ENCODE data around the gene CIB4.
A peak's percentile ranks its signal among the peaks of the same experiment; 100 is the strongest.
"Not testable (repeated sequence)": the region's sequence is repeated elsewhere in the genome, so short reads cannot be mapped to it uniquely, and the experiment has no call there.

CIB4 gene

GRCh38 chr2:26573241-26573925, 67.8 kb downstream of the CIB4 start:
- Mint-ChIP-seq H3K36me3 (ENCODE audit: insufficient read depth) (no peaks in the 10 kb centered on the region), H3K9me3 (no peaks in the 10 kb centered on the region), H3K4me3 (no peak overlapping the region), H3K4me1 (ENCODE audit: low read depth in 2 of 2) (peaks cover 0 to 2% of the 10 kb centered on the region in 2 donors), H3K27ac (no peak overlapping the region), H3K27me3 (peaks cover 51 to 93% of the 10 kb centered on the region in 2 donors)
- no peak for DNase-seq
- ATAC-seq (replicated peaks) = no peak

- H3K4me3 Mint-ChIP-seq = no peak overlapping the region
- H3K27me3 Mint-ChIP-seq = peaks cover 57 to 94% of the 10 kb centered on the region in 2 donors
- no peak for DNase-seq
- no peaks in the 10 kb centered on the region for H3K36me3 Mint-ChIP-seq (ENCODE audit: insufficient read depth)
- no peak overlapping the region for H3K27ac Mint-ChIP-seq
- no peaks in the 10 kb centered on the region for H3K9me3 Mint-ChIP-seq
- no peak for ATAC-seq (replicated peaks)
- H3K4me1 Mint-ChIP-seq (ENCODE audit: low read depth in 2 of 2) = peaks cover 0 to 2% of the 10 kb centered on the region in 2 donors
These were observed 68.6 kb downstream of the CIB4 start for GRCh38 chr2:26572591-26572990.

GRCh38 chr2:26571316-26571715, 69.8 kb downstream of the CIB4 start:
- ATAC-seq (replicated peaks) (no peak), DNase-seq (no peak)
- Mint-ChIP-seq H3K36me3 (ENCODE audit: insufficient read depth) (no peaks in the 10 kb centered on the region), H3K27ac (no peak overlapping the region), H3K9me3 (no peaks in the 10 kb centered on the region), H3K4me1 (ENCODE audit: low read depth in 2 of 2) (no peaks in the 10 kb centered on the region), H3K27me3 (peaks cover 55 to 88% of the 10 kb centered on the region in 2 donors), H3K4me3 (no peak overlapping the region)

- no peak for ATAC-seq (replicated peaks)
- DNase-seq = no peak
- Mint-ChIP-seq H3K27ac (no peak overlapping the region), H3K4me3 (no peak overlapping the region), H3K4me1 (ENCODE audit: low read depth in 2 of 2) (no peaks in the 10 kb centered on the region), H3K36me3 (ENCODE audit: insufficient read depth) (no peaks in the 10 kb centered on the region), H3K27me3 (peaks cover 67 to 88% of the 10 kb centered on the region in 2 donors), H3K9me3 (no peaks in the 10 kb centered on the region)
These were observed 71.1 kb downstream of the CIB4 start for GRCh38 chr2:26570083-26570430.

- no peak for DNase-seq
- Mint-ChIP-seq H3K4me3 (no peak overlapping the region), H3K36me3 (ENCODE audit: insufficient read depth) (no peaks in the 10 kb centered on the region), H3K4me1 (ENCODE audit: low read depth in 2 of 2) (no peaks in the 10 kb centered on the region), H3K9me3 (no peaks in the 10 kb centered on the region), H3K27me3 (peaks cover 71 to 89% of the 10 kb centered on the region in 2 donors), H3K27ac (no peak overlapping the region)
- ATAC-seq (replicated peaks) = no peak
These were observed 71.7 kb downstream of the CIB4 start for GRCh38 chr2:26569216-26570082.

- Mint-ChIP-seq H3K4me1 (ENCODE audit: low read depth in 2 of 2) (no peaks in the 10 kb centered on the region), H3K4me3 (no peak overlapping the region), H3K36me3 (ENCODE audit: insufficient read depth) (no peaks in the 10 kb centered on the region), H3K27ac (peak overlapping the region in 1 of 2 donors; percentile 33), H3K27me3 (peaks cover 71 to 89% of the 10 kb centered on the region in 2 donors), H3K9me3 (no peaks in the 10 kb centered on the region)
- DNase-seq (no peak), ATAC-seq (replicated peaks) (no peak)
These were observed 72.9 kb downstream of the CIB4 start for GRCh38 chr2:26568076-26568890.

GRCh38 chr2:26567534-26567933, 73.6 kb downstream of the CIB4 start:
- Mint-ChIP-seq H3K27me3 (peaks cover 70 to 89% of the 10 kb centered on the region in 2 donors), H3K4me3 (no peak overlapping the region), H3K36me3 (ENCODE audit: insufficient read depth) (no peaks in the 10 kb centered on the region), H3K27ac (peak overlapping the region in 1 of 2 donors; percentile 33), H3K4me1 (ENCODE audit: low read depth in 2 of 2) (peaks cover 0 to 4% of the 10 kb centered on the region in 2 donors), H3K9me3 (no peaks in the 10 kb centered on the region)
- no peak for ATAC-seq (replicated peaks)
- DNase-seq = no peak

- peaks cover 68 to 92% of the 10 kb centered on the region in 2 donors for H3K27me3 Mint-ChIP-seq
- H3K4me3 Mint-ChIP-seq; H3K27ac Mint-ChIP-seq; DNase-seq; H3K4me1 Mint-ChIP-seq (ENCODE audit: low read depth in 2 of 2); ATAC-seq (replicated peaks); H3K9me3 Mint-ChIP-seq; H3K36me3 Mint-ChIP-seq (ENCODE audit: insufficient read depth): not testable (repeated sequence)
These were observed 74.4 kb downstream of the CIB4 start for GRCh38 chr2:26566731-26567130.

GRCh38 chr2:26566081-26566375, 75.1 kb downstream of the CIB4 start:
- no peak for ATAC-seq (replicated peaks)
- H3K27ac Mint-ChIP-seq = no peak overlapping the region
- peaks cover 69 to 94% of the 10 kb centered on the region in 2 donors for H3K27me3 Mint-ChIP-seq

GRCh38 chr2:26564121-26564644, 77.0 kb downstream of the CIB4 start:
- Mint-ChIP-seq H3K27me3 (peaks cover 73 to 94% of the 10 kb centered on the region in 2 donors), H3K36me3 (ENCODE audit: insufficient read depth) (no peaks in the 10 kb centered on the region), H3K27ac (no peak overlapping the region), H3K4me1 (ENCODE audit: low read depth in 2 of 2) (peaks cover 0 to 9% of the 10 kb centered on the region in 2 donors), H3K9me3 (no peaks in the 10 kb centered on the region), H3K4me3 (no peak overlapping the region)
- DNase-seq = no peak
- no peak for ATAC-seq (replicated peaks)

More at GRCh38 chr2:26566081-26566375, 75.1 kb downstream of the CIB4 start:
- Mint-ChIP-seq H3K9me3 (no peaks in the 10 kb centered on the region), H3K4me1 (ENCODE audit: low read depth in 2 of 2) (peaks cover 0 to 9% of the 10 kb centered on the region in 2 donors), H3K36me3 (ENCODE audit: insufficient read depth) (no peaks in the 10 kb centered on the region), H3K4me3 (no peak overlapping the region)
- no peak for DNase-seq

GRCh38 chr2:26563686-26564085, 77.5 kb downstream of the CIB4 start:
- H3K36me3 Mint-ChIP-seq (ENCODE audit: insufficient read depth) = no peaks in the 10 kb centered on the region
- DNase-seq = no peak
- no peak overlapping the region for H3K4me3 Mint-ChIP-seq
- no peak for ATAC-seq (replicated peaks)
- no peak overlapping the region for H3K27ac Mint-ChIP-seq
- H3K27me3 Mint-ChIP-seq = peaks cover 78 to 94% of the 10 kb centered on the region in 2 donors
- no peaks in the 10 kb centered on the region for H3K9me3 Mint-ChIP-seq
- H3K4me1 Mint-ChIP-seq (ENCODE audit: low read depth in 2 of 2) = peaks cover 0 to 9% of the 10 kb centered on the region in 2 donors

- Mint-ChIP-seq H3K9me3 (no peaks in the 10 kb centered on the region), H3K4me3 (no peak overlapping the region), H3K4me1 (ENCODE audit: low read depth in 2 of 2) (peaks cover 0 to 9% of the 10 kb centered on the region in 2 donors), H3K27ac (no peak overlapping the region), H3K27me3 (peaks cover 78 to 94% of the 10 kb centered on the region in 2 donors), H3K36me3 (ENCODE audit: insufficient read depth) (no peaks in the 10 kb centered on the region)
- DNase-seq = no peak
- ATAC-seq (replicated peaks) = no peak
These were observed 78.1 kb downstream of the CIB4 start for GRCh38 chr2:26562811-26563645.
